Measurements from ENCODE around the gene MARCHF3. TPM values are rescaled to one million over a fixed set of nuclear protein-coding genes. Genes with fewer than 3 reads are reported as not detected.

The MARCHF3 gene
- polyA plus RNA-seq, 1 donor from 2014 or later, result 3.9 TPM

- Histone ChIP-seq H3K9me3 (ENCODE audit: low read length) (no peaks in the 10 kb centered on the region), H3K9me2 (ENCODE audit: insufficient read depth, low read length) (no peaks in the 10 kb centered on the region), H3K27ac (ENCODE audit: low read length) (no peak overlapping the region), H3K4me2 (ENCODE audit: low read length) (no peak overlapping the region), H3K27me3 (ENCODE audit: insufficient read depth, low read depth, low read length) (no peaks in the 10 kb centered on the region), H3F3A (ENCODE audit: insufficient read depth, low read length, poor library complexity, severe bottlenecking) (no peaks in the 10 kb centered on the region), H3K4me3 (ENCODE audit: low read length) (no peak overlapping the region), H3K9ac (ENCODE audit: low read length) (no peak overlapping the region), H2AFZ (ENCODE audit: low read depth, low read length) (no peak overlapping the region), H4K20me1 (ENCODE audit: insufficient read depth) (no peaks in the 10 kb centered on the region), H3K79me2 (replicated peaks; ENCODE audit: insufficient read depth, low read length) (no peaks in the 10 kb centered on the region), H3K36me3 (ENCODE audit: insufficient read depth, low read length) (no peaks in the 10 kb centered on the region)
- TF ChIP-seq EP300 (conservative IDR thresholded peaks at IDR 0.05; ENCODE audit: poor library complexity, severe bottlenecking) (no peak), POLR2AphosphoS5 (IDR thresholded peaks at IDR 0.05) (no peak), RAD21 (conservative IDR thresholded peaks at IDR 0.05) (no peak), CTCF (IDR thresholded peaks at IDR 0.05; ENCODE audit: poor library complexity, severe bottlenecking) (no peak)
Observed at GRCh38 chr5:126982926-126983873, 47.2 kb downstream of the MARCHF3 start.

GRCh38 chr5:126982202-126982601 is 48.2 kb downstream of the MARCHF3 start:
- Histone ChIP-seq H3K9ac (ENCODE audit: low read length) (no peak overlapping the region), H3K27me3 (ENCODE audit: insufficient read depth, low read depth, low read length) (no peaks in the 10 kb centered on the region), H3K79me2 (replicated peaks; ENCODE audit: insufficient read depth, low read length) (no peaks in the 10 kb centered on the region), H3F3A (ENCODE audit: insufficient read depth, low read length, poor library complexity, severe bottlenecking) (no peaks in the 10 kb centered on the region), H3K9me3 (ENCODE audit: low read length) (no peaks in the 10 kb centered on the region), H2AFZ (ENCODE audit: low read depth, low read length) (no peak overlapping the region), H3K27ac (ENCODE audit: low read length) (no peak overlapping the region), H4K20me1 (ENCODE audit: insufficient read depth) (no peaks in the 10 kb centered on the region), H3K4me2 (ENCODE audit: low read length) (no peak overlapping the region), H3K9me2 (ENCODE audit: insufficient read depth, low read length) (no peaks in the 10 kb centered on the region), H3K4me3 (ENCODE audit: low read length) (no peak overlapping the region), H3K36me3 (ENCODE audit: insufficient read depth, low read length) (no peaks in the 10 kb centered on the region)
- TF ChIP-seq EP300 (conservative IDR thresholded peaks at IDR 0.05; ENCODE audit: poor library complexity, severe bottlenecking), result no peak
- no peak for TF ChIP-seq CTCF (IDR thresholded peaks at IDR 0.05; ENCODE audit: poor library complexity, severe bottlenecking)
- no peak for TF ChIP-seq MXI1 (conservative IDR thresholded peaks at IDR 0.05; ENCODE audit: poor library complexity, severe bottlenecking)
- TF ChIP-seq REST (IDR thresholded peaks at IDR 0.05; ENCODE audit: borderline replicate concordance), result no peak
- no peak for TF ChIP-seq TAF1 (IDR thresholded peaks at IDR 0.05; ENCODE audit: low read depth)
- TF ChIP-seq POLR2AphosphoS5 (IDR thresholded peaks at IDR 0.05), result no peak
- no peak for TF ChIP-seq RAD21 (conservative IDR thresholded peaks at IDR 0.05)
- no peak for TF ChIP-seq SMC3 (conservative IDR thresholded peaks at IDR 0.05; ENCODE audit: poor library complexity)
- TF ChIP-seq EZH2 (IDR thresholded peaks at IDR 0.05; ENCODE audit: borderline replicate concordance, insufficient read depth, low read length, poor library complexity, severe bottlenecking), result no peak

All from neural cell (in vitro differentiated cells).